Measurements from ENCODE around the gene GCK.

GRCh38 chr7:44222776-44223261 is 33.6 kb upstream of the GCK start:
- TF ChIP-seq CTCF (conservative IDR thresholded peaks at IDR 0.05 in 1 of 2, IDR thresholded peaks at IDR 0.05 in 1 of 2; ENCODE audit: extremely low read depth in 1 of 2, insufficient read depth in 1 of 2, low read depth in 1 of 2, low read length in 2 of 2) (no peak), EZH2 (IDR thresholded peaks at IDR 0.05; ENCODE audit: borderline replicate concordance, low read length) (no peak)

All from mammary epithelial cell (primary cell).